ENCODE results near the gene ZNF217.

DNA sequence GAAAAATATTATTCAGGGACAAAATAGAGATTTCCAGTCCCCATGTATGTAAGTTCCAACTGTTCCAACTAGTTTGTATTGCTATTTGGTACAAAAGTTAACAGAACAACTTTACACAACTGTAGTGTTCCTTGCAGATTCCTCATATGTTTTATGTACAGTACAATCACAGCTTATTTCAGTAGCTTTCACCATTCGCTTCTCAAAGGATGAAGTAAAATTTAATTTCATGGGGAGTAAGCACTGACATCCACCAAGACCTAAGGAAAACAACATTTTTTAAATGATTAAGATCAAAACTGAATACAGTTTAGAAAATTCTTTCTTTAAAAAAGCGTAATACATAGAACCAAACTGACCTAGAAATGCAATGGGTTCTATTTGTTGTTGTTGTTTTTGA is 24.6 kb downstream of the ZNF217 start:
- TF ChIP-seq CTCF (IDR thresholded peaks at IDR 0.05; ENCODE audit: poor library complexity, severe bottlenecking) (no peak), TAF1 (IDR thresholded peaks at IDR 0.05; ENCODE audit: low read depth) (no peak), RAD21 (conservative IDR thresholded peaks at IDR 0.05) (no peak), EP300 (conservative IDR thresholded peaks at IDR 0.05; ENCODE audit: poor library complexity, severe bottlenecking) (no peak), POLR2AphosphoS5 (IDR thresholded peaks at IDR 0.05) (no peak)
- TF ChIP-seq, protein P1, sequence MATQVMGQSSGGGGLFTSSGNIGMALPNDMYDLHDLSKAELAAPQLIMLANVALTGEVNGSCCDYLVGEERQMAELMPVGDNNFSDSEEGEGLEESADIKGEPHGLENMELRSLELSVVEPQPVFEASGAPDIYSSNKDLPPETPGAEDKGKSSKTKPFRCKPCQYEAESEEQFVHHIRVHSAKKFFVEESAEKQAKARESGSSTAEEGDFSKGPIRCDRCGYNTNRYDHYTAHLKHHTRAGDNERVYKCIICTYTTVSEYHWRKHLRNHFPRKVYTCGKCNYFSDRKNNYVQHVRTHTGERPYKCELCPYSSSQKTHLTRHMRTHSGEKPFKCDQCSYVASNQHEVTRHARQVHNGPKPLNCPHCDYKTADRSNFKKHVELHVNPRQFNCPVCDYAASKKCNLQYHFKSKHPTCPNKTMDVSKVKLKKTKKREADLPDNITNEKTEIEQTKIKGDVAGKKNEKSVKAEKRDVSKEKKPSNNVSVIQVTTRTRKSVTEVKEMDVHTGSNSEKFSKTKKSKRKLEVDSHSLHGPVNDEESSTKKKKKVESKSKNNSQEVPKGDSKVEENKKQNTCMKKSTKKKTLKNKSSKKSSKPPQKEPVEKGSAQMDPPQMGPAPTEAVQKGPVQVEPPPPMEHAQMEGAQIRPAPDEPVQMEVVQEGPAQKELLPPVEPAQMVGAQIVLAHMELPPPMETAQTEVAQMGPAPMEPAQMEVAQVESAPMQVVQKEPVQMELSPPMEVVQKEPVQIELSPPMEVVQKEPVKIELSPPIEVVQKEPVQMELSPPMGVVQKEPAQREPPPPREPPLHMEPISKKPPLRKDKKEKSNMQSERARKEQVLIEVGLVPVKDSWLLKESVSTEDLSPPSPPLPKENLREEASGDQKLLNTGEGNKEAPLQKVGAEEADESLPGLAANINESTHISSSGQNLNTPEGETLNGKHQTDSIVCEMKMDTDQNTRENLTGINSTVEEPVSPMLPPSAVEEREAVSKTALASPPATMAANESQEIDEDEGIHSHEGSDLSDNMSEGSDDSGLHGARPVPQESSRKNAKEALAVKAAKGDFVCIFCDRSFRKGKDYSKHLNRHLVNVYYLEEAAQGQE (IDR thresholded peaks at IDR 0.05; ENCODE audit: borderline replicate concordance), result no peak
